Sigmoid colon (tissue), 4 donors: ENCODE measurements around the gene ITLN1.

ENCODE experiments used
- POLR2A ChIP-seq, 2 donors: fragments of 450-650 bp; IDR thresholded peaks; one replicate each; pipeline ENCODE4 v1.6.1; 2016; ENCODE audit warnings: antibody characterized with exemption in 2 of 2, mild to moderate bottlenecking in 2 of 2, moderate library complexity in 2 of 2
- POLR2AphosphoS5 ChIP-seq, 4 donors: sonication (generic); formaldehyde crosslinking; IDR thresholded peaks; one replicate each; pipeline ENCODE4 v1.6.1; 2017; ENCODE audit warnings: antibody characterized with exemption in 4 of 4
- TF ChIP-seq, protein P1 (sequence below), 4 experiments: fragments of 450-650 bp in 3 of 4; fragments of 200-600 bp in 1 of 4; IDR thresholded peaks; one replicate each; pipeline ENCODE4 v1.5.1; 2016 to 2019; ENCODE audit warnings: antibody characterized with exemption in 4 of 4, mild to moderate bottlenecking in 3 of 4, moderate library complexity in 2 of 4

DNA sequence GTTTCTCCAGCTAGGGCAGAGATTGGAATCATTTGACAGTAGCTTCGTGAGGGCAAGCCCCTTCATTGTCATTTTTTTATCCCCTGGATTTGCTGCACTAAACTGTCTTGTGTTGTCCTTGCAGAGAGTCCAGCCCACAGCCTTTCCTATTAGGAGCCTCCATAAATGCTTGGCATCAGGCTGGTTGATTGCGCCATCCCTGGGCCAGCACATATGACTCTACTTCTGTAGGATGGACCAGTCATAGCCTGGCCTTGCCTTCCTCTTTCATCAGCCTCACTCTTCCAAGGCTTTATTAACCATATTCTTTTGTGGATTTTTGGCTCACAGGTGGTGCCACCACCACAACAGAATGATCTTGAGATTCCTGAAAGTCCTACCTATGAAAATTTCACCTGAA, 57.6 kb downstream of the ITLN1 start:
- no peak for TF ChIP-seq POLR2AphosphoS5 (IDR thresholded peaks at IDR 0.05)
- TF ChIP-seq, protein P1, sequence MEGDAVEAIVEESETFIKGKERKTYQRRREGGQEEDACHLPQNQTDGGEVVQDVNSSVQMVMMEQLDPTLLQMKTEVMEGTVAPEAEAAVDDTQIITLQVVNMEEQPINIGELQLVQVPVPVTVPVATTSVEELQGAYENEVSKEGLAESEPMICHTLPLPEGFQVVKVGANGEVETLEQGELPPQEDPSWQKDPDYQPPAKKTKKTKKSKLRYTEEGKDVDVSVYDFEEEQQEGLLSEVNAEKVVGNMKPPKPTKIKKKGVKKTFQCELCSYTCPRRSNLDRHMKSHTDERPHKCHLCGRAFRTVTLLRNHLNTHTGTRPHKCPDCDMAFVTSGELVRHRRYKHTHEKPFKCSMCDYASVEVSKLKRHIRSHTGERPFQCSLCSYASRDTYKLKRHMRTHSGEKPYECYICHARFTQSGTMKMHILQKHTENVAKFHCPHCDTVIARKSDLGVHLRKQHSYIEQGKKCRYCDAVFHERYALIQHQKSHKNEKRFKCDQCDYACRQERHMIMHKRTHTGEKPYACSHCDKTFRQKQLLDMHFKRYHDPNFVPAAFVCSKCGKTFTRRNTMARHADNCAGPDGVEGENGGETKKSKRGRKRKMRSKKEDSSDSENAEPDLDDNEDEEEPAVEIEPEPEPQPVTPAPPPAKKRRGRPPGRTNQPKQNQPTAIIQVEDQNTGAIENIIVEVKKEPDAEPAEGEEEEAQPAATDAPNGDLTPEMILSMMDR (IDR thresholded peaks at IDR 0.05), result no peak
- TF ChIP-seq POLR2A (IDR thresholded peaks at IDR 0.05), result no peak
